NCI-H146 treated with DMSO at 0.1 percent for 48 hours (cell line): Measurements from ENCODE around the gene C14orf119.

Experiments used
- DNase-seq: peaks from one replicate; lab custom pipeline; 2025; ENCODE audit not compliant: unreplicated experiment; lab: John Stamatoyannopoulos, UW

C14orf119 gene

GRCh38 chr14:23060536-23061260, 34.6 kb upstream of the C14orf119 start:
- no peak for DNase-seq

DNA sequence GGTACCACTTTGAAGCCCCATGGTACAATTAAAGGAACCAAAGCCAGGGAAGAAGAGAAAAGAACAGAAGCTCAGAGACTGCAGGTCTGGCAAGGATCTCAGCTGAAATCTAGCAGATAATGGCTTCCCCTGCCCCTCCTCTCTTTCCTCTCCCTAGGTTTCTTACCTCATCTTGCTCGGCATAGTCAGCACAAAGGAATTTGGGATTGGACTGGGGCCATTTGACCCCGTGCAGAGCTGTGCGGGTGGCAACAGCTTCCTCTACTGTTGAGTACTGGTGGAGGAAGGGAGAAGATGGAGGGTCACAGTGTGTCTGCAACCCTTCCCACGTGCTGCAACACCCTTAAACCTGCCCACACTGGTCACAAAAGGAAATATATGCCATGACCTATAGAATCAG, 33.3 kb upstream of the C14orf119 start:
- DNase-seq, result no peak

DNA sequence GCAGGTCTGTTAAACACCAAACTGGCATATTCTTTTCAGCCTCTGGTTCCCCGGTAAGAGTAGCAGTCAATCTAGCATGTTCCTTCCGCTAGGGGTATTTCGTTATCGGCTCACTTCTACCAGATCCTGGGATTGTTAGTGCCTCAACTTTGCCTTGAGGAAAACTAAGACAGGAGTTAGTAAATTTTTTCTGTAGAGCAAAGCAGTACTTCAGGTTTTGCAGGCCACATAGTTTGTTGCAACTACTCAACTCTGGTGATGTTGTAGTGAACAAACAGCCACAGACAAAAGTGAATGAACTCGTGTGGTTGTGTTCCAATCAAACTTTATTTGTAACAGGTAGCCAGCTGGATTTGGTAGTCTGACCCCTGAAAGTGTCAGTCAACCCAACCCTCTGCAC, 31.7 kb upstream of the C14orf119 start:
- DNase-seq, result no peak

DNA sequence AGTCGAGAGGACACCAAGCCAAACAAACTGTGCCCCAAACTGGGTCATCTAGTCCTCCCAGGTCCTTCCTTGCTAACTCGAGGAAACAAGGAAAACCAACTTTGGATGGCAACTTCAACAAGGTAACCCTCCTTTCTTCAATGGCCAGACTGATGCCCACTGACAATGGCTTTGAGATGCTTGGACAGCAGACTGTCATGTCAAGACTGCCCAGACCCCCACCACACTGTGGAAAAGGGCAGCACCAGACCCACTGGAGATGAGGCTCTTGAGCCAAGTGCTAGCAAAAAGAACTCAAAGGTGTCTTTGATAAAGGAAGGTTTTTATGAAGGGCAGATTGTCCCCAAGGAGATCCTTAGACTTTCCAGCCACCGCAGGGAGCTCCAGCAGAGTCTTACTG, 28.9 kb upstream of the C14orf119 start:
- DNase-seq, result no peak

- DNase-seq, result no peak
These were observed 28.2 kb upstream of the C14orf119 start for GRCh38 chr14:23066855-23067744.

- DNase-seq, result no peak
These were observed 27.2 kb upstream of the C14orf119 start for GRCh38 chr14:23067847-23068788.

- DNase-seq, result no peak
These were observed 26.4 kb upstream of the C14orf119 start for GRCh38 chr14:23068789-23069412.

DNA sequence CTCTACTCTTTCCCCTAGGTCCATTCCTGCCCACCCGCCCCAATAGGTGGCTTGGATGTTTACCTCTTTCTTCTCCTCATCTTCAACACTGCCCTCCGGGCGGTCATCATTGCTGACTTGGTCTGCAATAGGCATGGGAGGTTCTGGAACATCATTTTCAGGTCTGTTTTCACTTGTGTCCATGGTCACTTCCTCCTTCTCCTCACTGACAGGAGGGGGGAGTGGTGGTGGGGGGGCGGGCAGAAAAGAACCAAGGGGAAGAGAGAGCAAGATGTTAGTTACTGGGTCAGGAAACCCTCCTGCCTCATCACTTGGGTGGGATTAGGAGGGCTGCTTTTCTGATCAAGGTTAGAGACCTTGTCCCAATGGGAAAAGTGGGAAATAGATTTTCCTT, 25.9 kb upstream of the C14orf119 start:
- DNase-seq, result no peak

DNA sequence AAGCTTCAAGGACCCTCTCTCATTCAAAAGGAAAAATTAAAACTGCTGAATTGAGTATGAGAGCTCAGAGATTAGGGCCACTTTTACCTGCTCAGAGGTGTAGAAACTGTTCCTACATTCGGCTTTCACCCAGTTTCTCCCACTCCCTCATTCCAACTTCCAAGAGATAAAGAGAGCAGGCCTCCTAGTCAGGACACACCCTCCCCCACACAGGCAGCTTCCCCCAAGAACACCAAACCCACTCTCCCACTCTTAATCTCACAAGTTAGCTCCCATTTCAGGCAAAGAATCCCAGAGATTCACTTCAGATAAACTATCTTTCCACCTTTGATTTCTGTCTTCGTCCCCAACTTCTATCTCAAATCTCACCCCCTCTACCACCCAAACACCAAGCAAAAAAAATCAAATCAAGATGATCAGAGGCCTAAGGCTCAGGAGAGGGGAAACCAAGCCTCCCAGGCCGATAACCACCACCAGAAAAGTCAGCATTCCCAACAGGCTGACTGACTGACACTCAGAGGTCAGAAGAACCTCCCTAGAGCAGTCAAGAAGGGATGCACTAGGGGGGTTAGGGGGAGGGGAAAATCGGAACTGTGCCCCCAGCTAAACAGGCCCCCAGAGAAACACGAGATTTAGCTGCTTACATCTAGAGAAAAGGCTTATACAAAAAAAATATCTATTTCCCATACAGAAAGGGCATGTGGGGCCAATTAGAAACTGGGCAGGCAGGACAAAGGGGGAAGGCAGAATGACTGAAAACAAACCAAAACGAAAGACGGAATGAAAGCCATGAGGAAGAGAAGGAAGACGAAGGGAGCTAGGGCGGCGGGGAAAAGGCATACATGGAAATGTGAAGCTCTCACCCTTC, 24.8 kb upstream of the C14orf119 start:
- no peak for DNase-seq

- DNase-seq, result no peak
These were observed 23.9 kb upstream of the C14orf119 start for GRCh38 chr14:23071244-23071920.

- no peak for DNase-seq
These were observed 23.3 kb upstream of the C14orf119 start for GRCh38 chr14:23071921-23072539.

DNA sequence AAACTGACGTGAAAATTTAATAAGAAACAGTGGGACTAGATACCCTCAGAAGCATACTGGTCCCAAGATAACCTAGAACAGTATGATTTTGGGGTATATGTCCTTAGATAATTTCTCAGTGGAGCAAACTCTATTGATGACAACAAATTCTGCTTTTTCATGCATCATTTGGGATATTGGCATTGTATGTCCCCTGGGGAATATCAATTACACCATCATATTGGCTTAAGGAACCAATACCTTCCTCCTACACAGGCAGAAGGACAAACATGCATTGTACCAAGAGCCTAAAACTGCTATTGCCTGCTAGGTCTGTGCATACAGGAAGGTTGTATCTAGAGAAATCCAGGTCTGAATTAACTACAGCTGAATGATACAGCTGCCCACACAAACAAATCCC, 20.4 kb upstream of the C14orf119 start:
- DNase-seq, result no peak

- DNase-seq, result no peak
These were observed 18.4 kb upstream of the C14orf119 start for GRCh38 chr14:23076785-23077408.

DNA sequence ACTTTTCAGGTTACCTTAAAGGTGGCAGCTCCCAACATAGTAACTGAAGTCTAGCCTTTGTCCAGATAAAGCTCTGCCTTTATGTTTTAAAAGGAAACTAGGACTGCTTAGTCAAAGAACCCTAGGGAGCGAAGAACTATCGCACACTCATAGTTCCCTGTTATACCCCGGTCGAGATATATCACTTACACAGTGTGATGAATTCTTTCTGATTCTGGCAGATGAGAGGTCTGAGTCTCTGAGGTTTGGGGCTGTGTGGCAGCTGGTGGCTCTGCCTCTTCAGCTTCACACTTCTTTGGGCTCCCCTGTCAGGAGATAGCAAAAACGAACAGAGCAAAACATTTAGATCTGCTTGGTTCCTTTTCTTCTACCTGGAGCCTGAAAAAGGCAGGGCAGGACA, 17.3 kb upstream of the C14orf119 start:
- DNase-seq, result no peak

DNA sequence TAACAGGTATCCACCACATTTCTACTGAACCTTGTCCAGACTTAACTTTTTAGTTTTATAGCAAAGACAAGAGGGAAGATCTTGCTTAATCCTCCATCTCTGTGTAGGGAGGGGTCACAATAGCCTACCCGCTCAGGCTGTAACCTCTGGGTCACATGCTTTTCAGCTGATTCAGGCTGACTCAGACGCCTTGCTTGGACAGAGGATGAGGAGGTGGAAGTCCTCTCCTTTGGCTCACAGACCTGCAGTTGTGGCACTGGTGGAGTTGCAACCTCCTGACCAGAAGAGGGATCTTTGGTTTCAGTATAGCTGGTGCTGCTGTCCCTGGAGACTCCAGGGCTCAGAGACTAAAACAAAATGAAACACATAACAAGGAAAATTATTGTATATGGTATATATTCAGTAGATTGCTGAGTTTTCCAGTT, 16.6 kb upstream of the C14orf119 start:
- no peak for DNase-seq

- no peak for DNase-seq
These were observed 15.6 kb upstream of the C14orf119 start for GRCh38 chr14:23079716-23080115.

DNA sequence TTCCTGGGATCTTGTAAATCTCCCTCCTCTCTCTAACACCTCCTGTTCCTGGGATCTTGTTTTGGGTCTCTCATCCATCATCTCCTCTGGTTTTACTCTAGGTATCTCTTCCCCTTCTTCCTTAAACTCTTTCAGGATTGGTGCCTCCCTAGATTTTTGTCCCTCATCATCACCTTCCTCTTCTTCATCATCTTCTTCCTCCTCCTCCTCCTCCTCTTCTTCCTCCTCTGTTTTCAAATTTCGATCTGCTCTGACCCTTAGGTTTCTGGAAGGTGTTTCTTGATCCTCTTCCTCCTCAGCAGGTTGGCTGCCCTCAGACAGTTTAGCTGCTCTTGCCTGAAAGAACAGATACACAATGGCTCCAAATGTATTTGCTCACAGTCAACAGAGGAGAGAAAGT, 14.8 kb upstream of the C14orf119 start:
- DNase-seq, result no peak

DNA sequence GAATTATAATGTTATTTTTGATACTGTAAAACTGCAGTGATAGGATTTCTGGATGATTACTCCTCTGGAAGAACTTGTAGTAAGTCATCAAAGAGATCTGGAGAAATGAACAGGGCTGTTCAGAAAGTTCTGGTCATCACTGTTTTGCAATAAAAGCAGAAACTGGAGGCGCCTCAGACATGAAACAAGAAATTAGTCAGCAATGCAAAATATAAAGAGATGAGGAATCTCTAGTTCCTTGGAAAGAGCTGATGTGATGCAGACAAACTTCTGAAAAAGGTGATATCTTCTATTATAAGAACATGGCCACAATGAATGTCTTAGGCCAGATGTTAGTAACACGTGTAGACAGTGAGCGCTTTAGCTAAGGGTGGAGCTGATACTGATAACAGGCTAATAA, 9.8 kb upstream of the C14orf119 start:
- DNase-seq, result no peak
